Measurements from ENCODE around the gene KCNK17. TPM values are rescaled to one million over a fixed set of nuclear protein-coding genes. Genes with fewer than 3 reads are reported as not detected.

Gene KCNK17
- total and polyA plus RNA-seq, 9 of the 15 experiments (the other 6 are each of a cell fraction or from before 2014, with no cell fraction given), result not detected

DNA sequence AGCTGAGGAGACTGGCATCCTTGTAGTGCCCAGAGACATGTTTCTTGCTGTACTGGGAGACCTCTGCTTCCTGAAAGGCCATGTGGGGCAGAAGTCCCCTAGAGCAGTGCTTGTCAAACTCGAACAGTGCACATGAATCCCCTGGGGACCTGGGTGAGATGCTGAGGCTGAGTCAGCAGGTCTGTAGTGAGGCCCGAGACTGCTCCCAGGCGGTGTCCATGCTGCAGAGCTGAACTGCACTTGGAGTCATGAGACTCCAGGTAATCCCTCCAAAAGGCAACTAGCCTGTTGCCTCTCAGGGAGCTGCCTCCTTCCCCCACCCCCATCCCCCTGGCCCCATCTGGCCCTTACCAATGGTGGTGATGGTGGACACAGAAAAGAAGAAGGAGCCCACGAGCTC, 3.7 kb downstream of the KCNK17 start:
- peaks cover 0 to 13% of the 10 kb centered on the region in 2 experiments; a peak in 1 of 5 replicates for H3K4me1 ChIP-seq (replicated peaks in 1 of 2; ENCODE audit: control insufficient read depth in 2 of 2, insufficient read depth in 2 of 2, low read length in 2 of 2)
- intact Hi-C loops (cut with micrococcal nuclease) (loop anchor here (1.0 to 2.0 kb wide), 4 partner anchors 144 to 438 kb away; no protein-coding TSS in a partner anchor), in situ Hi-C loops (cut with MboI) (no loop called here)
- no peak overlapping the region for H3K4me2 ChIP-seq (ENCODE audit: insufficient read depth, low read length)
- no peak overlapping the region for H3K9ac ChIP-seq (ENCODE audit: insufficient read depth in 1 of 2, low read depth in 2 of 2, low read length in 2 of 2)
- ChIA-PET POLR2A (interaction anchor here (0.9 kb wide), 2 partner anchors 145 to 312 kb away, joined by 3 to 4 read pairs; no protein-coding TSS in a partner anchor), CTCF (ENCODE audit: low intra/inter-chr PET ratio) (interaction anchor here (0.6 to 4.2 kb wide), 6 partner anchors 133 to 438 kb away, joined by 3 to 52 read pairs (median 5); no protein-coding TSS in a partner anchor)
- H3K27ac ChIP-seq (ENCODE audit: extremely low read depth, low read depth, low read length), result no peak overlapping the region
- H2AFZ ChIP-seq (ENCODE audit: low read depth, low read length), result no peak overlapping the region
- H4K20me1 ChIP-seq (replicated peaks; ENCODE audit: control insufficient read depth, insufficient read depth, low read length), result peaks cover 20% of the 10 kb centered on the region
- H3K9me1 ChIP-seq (ENCODE audit: control insufficient read depth, insufficient read depth, low read length), result no peaks in the 10 kb centered on the region
- no peaks in the 10 kb centered on the region for H3K36me3 ChIP-seq (ENCODE audit: control insufficient read depth, insufficient read depth, low read length)
- BruUV-seq (replicated peaks), result no TSS peak
- peaks cover 3 to 60% of the 10 kb centered on the region in 2 experiments; a peak in 4 of 5 replicates for H3K27me3 ChIP-seq (ENCODE audit: control insufficient read depth in 2 of 2, insufficient read depth in 2 of 2, low read length in 2 of 2)
- H3K79me2 ChIP-seq (ENCODE audit: control insufficient read depth, insufficient read depth, low read length), result no peaks in the 10 kb centered on the region
- H3K9me3 ChIP-seq (replicated peaks; ENCODE audit: control insufficient read depth, insufficient read depth, low read depth, low read length), result no peaks in the 10 kb centered on the region
- FAIRE-seq (no peak), DNase-seq (ENCODE audit: extremely low read depth in 1 of 4, low spot score in 3 of 4) (no peak), ATAC-seq (peak; percentile 13; the same call in 1 of the 3 replicates)
- TF ChIP-seq ZNF316 (IDR thresholded peaks at IDR 0.05) (peak; percentile 45), SIX5 (IDR thresholded peaks at IDR 0.05; ENCODE audit: borderline replicate concordance in 1 of 2, insufficient read depth in 1 of 2, low read depth in 1 of 2, low read length in 2 of 2) (no peak), NUFIP1 (IDR thresholded peaks at IDR 0.05; ENCODE audit: partially characterized antibody) (no peak)
- TF ChIP-seq, protein P1, sequence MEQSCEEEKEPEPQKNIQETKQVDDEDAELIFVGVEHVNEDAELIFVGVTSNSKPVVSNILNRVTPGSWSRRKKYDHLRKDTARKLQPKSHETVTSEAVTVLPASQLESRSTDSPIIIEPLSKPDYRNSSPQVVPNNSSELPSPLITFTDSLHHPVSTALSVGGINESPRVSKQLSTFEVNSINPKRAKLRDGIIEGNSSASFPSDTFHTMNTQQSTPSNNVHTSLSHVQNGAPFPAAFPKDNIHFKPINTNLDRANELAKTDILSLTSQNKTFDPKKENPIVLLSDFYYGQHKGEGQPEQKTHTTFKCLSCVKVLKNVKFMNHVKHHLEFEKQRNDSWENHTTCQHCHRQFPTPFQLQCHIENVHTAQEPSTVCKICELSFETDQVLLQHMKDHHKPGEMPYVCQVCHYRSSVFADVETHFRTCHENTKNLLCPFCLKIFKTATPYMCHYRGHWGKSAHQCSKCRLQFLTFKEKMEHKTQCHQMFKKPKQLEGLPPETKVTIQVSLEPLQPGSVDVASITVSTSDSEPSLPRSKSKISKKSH (CRISPR knock-in tag; IDR thresholded peaks at IDR 0.05), result no peak
- no peak overlapping the region for H3K4me3 ChIP-seq
- WGBS (ENCODE audit: insufficient coverage, low coverage, missing lambda C conversion rate), result 5% methylated on average over 4 of the region's 4 CpGs

Measured in K562 (cell line).